CD4-positive, alpha-beta T cell treated with Interleukin-12 subunit alpha and Interleukin-12 subunit beta, for 1 hour (primary cell): ENCODE results near the gene HTRA3.
"Not testable (repeated sequence)": the region's sequence is repeated elsewhere in the genome, so short reads cannot be mapped to it uniquely, and the experiment has no call there.

ENCODE experiments used
- DNase-seq: peaks from one replicate; pipeline ENCODE4 v3.0.0-alpha.2; 2020

HTRA3 gene

GRCh38 chr4:8348071-8348470, 78.5 kb downstream of the HTRA3 start:
- DNase-seq: no peak

DNA sequence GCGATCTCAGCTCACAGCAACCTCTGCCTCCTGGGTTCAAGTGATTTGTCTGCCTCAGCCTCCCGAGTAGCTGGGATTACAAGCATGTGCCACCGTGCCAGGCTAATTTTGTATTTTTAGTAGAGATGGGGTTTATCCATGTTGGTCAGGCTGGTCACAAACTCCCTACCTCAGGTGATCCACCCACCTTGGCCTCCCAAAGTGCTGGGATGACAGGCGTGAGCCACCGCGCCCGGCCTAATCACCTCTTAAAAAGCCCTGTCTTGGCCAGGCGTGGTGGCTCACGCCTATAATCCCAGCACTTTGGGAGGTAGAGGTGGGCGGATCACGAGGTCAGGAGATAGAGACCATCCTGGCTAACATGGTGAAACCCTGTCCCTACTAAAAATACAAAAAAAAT, 79.7 kb downstream of the HTRA3 start:
- DNase-seq: not testable (repeated sequence)

GRCh38 chr4:8349664-8350236, 80.2 kb downstream of the HTRA3 start:
- no peak for DNase-seq

DNA sequence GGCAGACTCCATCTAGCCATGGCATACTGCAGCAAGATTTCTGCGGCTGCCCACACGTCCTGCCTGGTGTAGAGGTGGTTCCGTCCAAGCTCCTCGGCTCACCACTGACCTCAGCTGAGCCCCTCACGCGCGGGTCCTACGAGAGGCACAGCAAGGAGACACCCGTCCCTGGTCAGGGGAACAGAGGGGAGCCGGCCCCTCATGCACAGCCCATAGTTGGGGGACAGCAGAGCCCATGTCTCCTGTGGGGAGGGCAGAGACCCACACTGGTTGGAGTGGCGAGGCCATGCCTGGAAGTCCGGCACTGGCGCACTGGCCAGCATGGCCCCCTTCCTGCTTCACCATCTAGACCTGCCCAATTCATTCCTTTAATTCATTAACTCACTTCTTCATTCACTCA, 80.8 kb downstream of the HTRA3 start:
- no peak for DNase-seq

GRCh38 chr4:8350841-8351461, 81.4 kb downstream of the HTRA3 start:
- DNase-seq: no peak

- DNase-seq: no peak
Measured at GRCh38 chr4:8351931-8352367, 82.4 kb downstream of the HTRA3 start.

GRCh38 chr4:8352368-8353157, 83.0 kb downstream of the HTRA3 start:
- no peak for DNase-seq

DNA sequence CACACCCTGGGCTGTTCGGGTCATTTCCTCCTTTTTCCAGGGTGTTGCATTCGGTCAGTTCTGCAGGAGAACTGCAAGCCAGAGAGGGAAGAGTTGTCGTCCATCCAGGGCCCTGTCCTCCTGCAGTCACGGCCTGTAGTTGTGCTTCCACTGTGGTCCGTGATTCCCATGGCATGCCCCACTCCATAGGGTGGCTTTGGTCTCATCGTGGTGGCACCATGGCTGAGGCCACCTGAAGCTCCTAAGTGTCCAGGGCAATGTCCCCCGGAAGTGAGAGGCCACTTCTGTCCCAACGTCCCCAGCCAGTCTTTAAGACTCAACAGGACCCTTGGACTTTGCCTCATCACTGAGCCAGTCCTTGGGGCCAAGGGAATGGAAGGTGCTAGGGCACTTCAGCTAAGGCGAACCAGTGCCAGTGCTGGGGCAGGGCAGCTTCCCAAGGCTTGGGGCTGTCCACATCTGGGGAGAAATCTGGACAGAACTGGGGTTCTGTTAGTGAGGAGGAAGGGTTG, 83.7 kb downstream of the HTRA3 start:
- DNase-seq: no peak

DNA sequence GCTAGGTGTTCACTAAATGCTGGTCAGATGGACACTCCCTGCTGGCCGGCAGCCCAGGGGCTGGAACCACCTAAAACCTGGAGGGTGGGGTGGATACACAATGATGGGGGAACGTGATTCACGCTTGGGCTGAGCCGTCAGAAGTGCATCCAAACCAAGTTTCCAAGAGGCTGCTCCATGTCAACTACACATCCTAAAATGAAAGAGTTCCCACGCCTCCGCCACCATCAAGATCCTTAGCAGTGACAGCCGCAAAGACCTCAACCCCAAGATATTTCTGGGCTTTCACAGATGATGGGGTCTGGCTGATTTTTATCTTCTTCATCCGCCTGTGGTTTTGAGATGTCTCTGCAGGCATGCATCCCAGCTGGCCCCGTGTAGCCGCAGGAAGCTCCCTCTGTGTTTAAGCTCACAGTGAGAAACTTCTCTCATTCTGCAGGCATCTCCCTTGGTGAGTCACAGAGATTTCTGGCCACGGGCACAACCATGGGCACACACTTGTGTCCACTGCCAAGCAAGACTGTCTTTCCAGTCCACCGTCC, 84.4 kb downstream of the HTRA3 start:
- no peak for DNase-seq

DNA sequence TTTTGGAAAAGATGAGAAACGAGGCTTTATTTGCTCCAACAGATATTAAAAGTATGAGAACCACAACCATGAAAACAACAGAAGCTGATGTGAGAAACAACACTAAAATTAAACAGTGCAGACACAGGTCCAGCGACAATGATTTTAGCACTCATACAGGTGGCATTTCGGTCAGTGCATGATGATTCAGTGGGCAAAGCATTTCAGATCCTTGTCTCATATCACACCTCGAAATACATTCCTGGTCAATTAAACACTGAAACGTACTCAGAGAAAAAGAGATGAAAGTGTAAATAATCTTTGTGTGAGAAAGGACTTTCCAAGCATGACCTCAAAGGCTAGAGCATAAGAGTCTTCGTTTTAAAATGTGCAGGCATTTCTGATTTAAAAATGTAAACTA, 85.8 kb downstream of the HTRA3 start:
- no peak for DNase-seq

DNA sequence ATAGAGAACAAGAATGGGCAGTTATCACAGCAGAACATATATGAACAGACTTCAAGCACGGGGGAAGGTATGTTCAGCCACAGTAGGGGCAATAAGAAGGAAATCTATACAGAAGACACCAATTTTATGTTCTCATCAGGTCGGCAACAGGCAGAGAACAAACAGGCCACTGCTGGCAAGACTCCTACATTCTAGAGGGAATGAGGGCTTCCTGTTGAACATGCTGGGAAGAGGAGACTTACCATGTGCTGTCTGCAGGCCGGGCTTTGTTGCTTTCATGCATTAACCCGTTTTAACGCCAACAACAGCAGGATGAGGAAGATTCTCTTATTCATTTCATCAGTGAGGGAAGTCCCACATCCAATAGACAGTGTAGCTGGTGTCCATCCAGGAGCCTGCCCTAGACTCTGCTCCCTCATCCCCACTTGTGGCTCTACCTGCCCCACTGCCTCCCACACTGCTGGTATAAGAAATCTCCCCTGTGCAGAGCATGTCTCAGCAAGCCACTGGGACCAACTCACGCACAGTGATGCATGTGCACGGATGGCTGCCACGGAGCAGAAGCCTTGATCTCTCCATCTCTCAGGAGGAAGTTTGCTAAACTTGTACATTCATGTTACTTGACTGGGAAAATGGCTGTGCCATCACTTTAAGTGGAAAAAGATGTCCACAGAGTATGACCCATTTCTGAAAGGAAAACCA, 86.5 kb downstream of the HTRA3 start:
- no peak for DNase-seq
